Mesenchymal stem cell (in vitro differentiated cells and primary cell): ENCODE results near the gene ALPL.
A peak's percentile ranks its signal among the peaks of the same experiment; 100 is the strongest.

Experiments
- DNase-seq: peaks from one replicate; pipeline ENCODE4 v3.0.0-alpha.2; 2013
- H2AFZ ChIP-seq: one replicate; pipeline ENCODE4 v1.6.1; 2013; ENCODE audit warnings: low read depth, mild to moderate bottlenecking, control low read depth, inconsistent platforms, low read length, moderate library complexity
- H2AK5ac ChIP-seq: 2 replicates; pipeline ENCODE4 v1.6.1; 2013; ENCODE audit warnings: low read length, moderate library complexity, mild to moderate bottlenecking, inconsistent platforms; ENCODE audit not compliant: severe bottlenecking
- H2BK120ac ChIP-seq: one replicate; pipeline ENCODE4 v1.6.1; 2013; ENCODE audit warnings: low read depth, mild to moderate bottlenecking, inconsistent platforms, low read length, moderate library complexity
- H2BK12ac ChIP-seq, 2 experiments: one replicate each; pipeline ENCODE4 v1.6.1; 2013; ENCODE audit warnings: inconsistent platforms in 2 of 2, low read length in 2 of 2, mild to moderate bottlenecking in 2 of 2, moderate library complexity in 2 of 2, control low read depth in 1 of 2
- H2BK15ac ChIP-seq: one replicate; pipeline ENCODE4 v1.6.1; 2013; ENCODE audit warnings: mild to moderate bottlenecking, low read depth, inconsistent platforms; ENCODE audit not compliant: poor library complexity, severe bottlenecking
- H2BK5ac ChIP-seq: 2 replicates; pipeline ENCODE4 v1.6.1; 2013; ENCODE audit warnings: low read depth, mild to moderate bottlenecking, low read length, control low read depth, inconsistent platforms; ENCODE audit not compliant: poor library complexity, severe bottlenecking
- H3K14ac ChIP-seq, 2 experiments: one replicate each; pipeline ENCODE4 v1.6.1; 2013; ENCODE audit warnings: inconsistent platforms in 2 of 2, low read length in 2 of 2, control low read depth in 1 of 2, mild to moderate bottlenecking in 1 of 2, moderate library complexity in 1 of 2
- H3K18ac ChIP-seq, 2 experiments: one replicate each; pipeline ENCODE4 v1.6.1; 2013; ENCODE audit warnings: inconsistent platforms in 2 of 2, low read length in 2 of 2, control low read depth in 1 of 2, low read depth in 1 of 2, mild to moderate bottlenecking in 1 of 2
- H3K23ac ChIP-seq, 2 experiments: one replicate each; pipeline ENCODE4 v1.6.1; 2013; ENCODE audit warnings: inconsistent platforms in 2 of 2, low read length in 2 of 2, mild to moderate bottlenecking in 2 of 2, moderate library complexity in 2 of 2, control low read depth in 1 of 2
- H3K27ac ChIP-seq: 2 replicates; pipeline ENCODE4 v1.5.1; 2013; ENCODE audit warnings: mild to moderate bottlenecking, moderate library complexity, low read length, control low read depth, inconsistent platforms; ENCODE audit not compliant: poor library complexity, severe bottlenecking
- H3K27me3 ChIP-seq, 2 experiments: 2 replicates each; pipeline versions ENCODE4 v1.6.1 to v1.7.0; 2013; ENCODE audit warnings: low read length in 2 of 2, mild to moderate bottlenecking in 2 of 2, moderate library complexity in 2 of 2, control low read depth in 1 of 2, inconsistent platforms in 1 of 2; ENCODE audit not compliant: control insufficient read depth in 1 of 2, insufficient read depth in 1 of 2
- H3K36me3 ChIP-seq, 2 experiments: 2 replicates each; pipeline versions ENCODE4 v1.6.1 to v1.7.0; 2013; ENCODE audit warnings: low read length in 2 of 2, control low read depth in 1 of 2, inconsistent platforms in 1 of 2, low read depth in 1 of 2, mild to moderate bottlenecking in 1 of 2; ENCODE audit not compliant: insufficient read depth in 2 of 2, control insufficient read depth in 1 of 2
- H3K4ac ChIP-seq, 2 experiments: one replicate each; pipeline ENCODE4 v1.6.1; 2013; ENCODE audit warnings: inconsistent platforms in 2 of 2, low read length in 2 of 2, mild to moderate bottlenecking in 2 of 2, moderate library complexity in 2 of 2, control low read depth in 1 of 2, low read depth in 1 of 2
- H3K4me1 ChIP-seq: 2 replicates; pipeline ENCODE4 v1.6.1; 2013; ENCODE audit warnings: low read depth, low read length, control low read depth; ENCODE audit not compliant: control insufficient read depth, insufficient read depth
- H3K4me2 ChIP-seq: 2 replicates; pipeline ENCODE4 v1.6.1; 2013; ENCODE audit warnings: low read length, mild to moderate bottlenecking, inconsistent platforms; ENCODE audit not compliant: poor library complexity, severe bottlenecking
- H3K4me3 ChIP-seq, 2 experiments: 2 replicates each; pipeline versions ENCODE4 v1.5.1 to v1.7.0; 2013; ENCODE audit warnings: low read length in 2 of 2, mild to moderate bottlenecking in 2 of 2, control low read depth in 1 of 2, low read depth in 1 of 2; ENCODE audit not compliant: insufficient read depth in 1 of 2
- H3K79me1 ChIP-seq: replicated peaks from 2 replicates; pipeline ENCODE4 v1.6.1; 2013; ENCODE audit warnings: mild to moderate bottlenecking, control low read depth, low read length, inconsistent platforms; ENCODE audit not compliant: poor library complexity, severe bottlenecking
- H3K9ac ChIP-seq: 2 replicates; pipeline ENCODE4 v1.7.0; 2013; ENCODE audit warnings: mild to moderate bottlenecking, low read length, moderate library complexity
- H3K9me3 ChIP-seq: 2 replicates; pipeline ENCODE4 v1.7.0; 2013; ENCODE audit warnings: mild to moderate bottlenecking, low read length; ENCODE audit not compliant: control insufficient read depth
- H4K8ac ChIP-seq: one replicate; pipeline ENCODE4 v1.6.1; 2013; ENCODE audit warnings: inconsistent platforms, mild to moderate bottlenecking, low read length, moderate library complexity
- H4K91ac ChIP-seq: one replicate; pipeline ENCODE4 v1.6.1; 2013; ENCODE audit warnings: mild to moderate bottlenecking, low read length, inconsistent platforms
- WGBS: methylation state at CpG from one replicate; pipeline ENCODE4 v1.1.7; 2013; ENCODE audit warnings: mixed read lengths; 5-methylcytosine and 5-hydroxymethylcytosine counted together

ALPL gene

GRCh38 chr1:21607549-21608529, 98.6 kb downstream of the ALPL start:
- H3K9me3 ChIP-seq = no peaks in the 10 kb centered on the region
- H2BK120ac ChIP-seq = no peak overlapping the region
- H2AK5ac ChIP-seq = no peak overlapping the region
- H3K18ac ChIP-seq = peak overlapping the region in 1 of 2 experiments; percentile 18
- no peak overlapping the region for H3K4me2 ChIP-seq
- H3K36me3 ChIP-seq = peaks cover 0 to 8% of the 10 kb centered on the region in 2 experiments
- no peak overlapping the region for H2BK12ac ChIP-seq
- H2BK5ac ChIP-seq = no peak overlapping the region
- no peak overlapping the region for H4K91ac ChIP-seq
- peaks cover 19 to 55% of the 10 kb centered on the region in 2 experiments for H3K27me3 ChIP-seq
- H3K4ac ChIP-seq = no peak overlapping the region
- peak overlapping the region; percentile 32 for H4K8ac ChIP-seq
- peaks cover 26% of the 10 kb centered on the region for H3K4me1 ChIP-seq
- no peak overlapping the region for H3K9ac ChIP-seq
- H3K23ac ChIP-seq = no peak overlapping the region
- no peak overlapping the region for H3K27ac ChIP-seq
- no peak overlapping the region for H2AFZ ChIP-seq
- WGBS = 48% methylated on average over 37 of the region's 37 CpGs
- DNase-seq = peak; percentile 78
- peak overlapping the region in 1 of 2 experiments; percentile 50 for H3K14ac ChIP-seq
- H3K4me3 ChIP-seq = no peak overlapping the region
- H3K79me1 ChIP-seq = no peaks in the 10 kb centered on the region
- H2BK15ac ChIP-seq = no peak overlapping the region

GRCh38 chr1:21608798-21609197, 99.6 kb downstream of the ALPL start:
- H3K36me3 ChIP-seq = peaks cover 0 to 10% of the 10 kb centered on the region in 2 experiments
- no peak overlapping the region for H3K18ac ChIP-seq
- no peak overlapping the region for H3K9ac ChIP-seq
- no peak overlapping the region for H2BK15ac ChIP-seq
- no peak overlapping the region for H2BK120ac ChIP-seq
- H3K27me3 ChIP-seq = peaks cover 29 to 61% of the 10 kb centered on the region in 2 experiments
- H3K4me2 ChIP-seq = no peak overlapping the region
- no peak for DNase-seq
- peak overlapping the region in 1 of 2 experiments; percentile 15 for H3K23ac ChIP-seq
- H3K4ac ChIP-seq = no peak overlapping the region
- H4K8ac ChIP-seq = no peak overlapping the region
- no peak overlapping the region for H2BK5ac ChIP-seq
- H2AFZ ChIP-seq = no peak overlapping the region
- H3K14ac ChIP-seq = no peak overlapping the region
- H2AK5ac ChIP-seq = no peak overlapping the region
- WGBS = 69% methylated on average over 4 of the region's 4 CpGs
- H3K4me3 ChIP-seq = no peak overlapping the region
- no peak overlapping the region for H2BK12ac ChIP-seq
- H4K91ac ChIP-seq = no peak overlapping the region
- H3K79me1 ChIP-seq = no peaks in the 10 kb centered on the region
- H3K27ac ChIP-seq = no peak overlapping the region
- H3K9me3 ChIP-seq = no peaks in the 10 kb centered on the region
- peaks cover 28% of the 10 kb centered on the region for H3K4me1 ChIP-seq

GRCh38 chr1:21610027-21610426, 100.8 kb downstream of the ALPL start:
- H3K79me1 ChIP-seq = no peaks in the 10 kb centered on the region
- H3K36me3 ChIP-seq = peaks cover 0 to 10% of the 10 kb centered on the region in 2 experiments
- H3K18ac ChIP-seq = no peak overlapping the region
- H3K4ac ChIP-seq = no peak overlapping the region
- peaks cover 22% of the 10 kb centered on the region for H3K4me1 ChIP-seq
- no peak overlapping the region for H4K91ac ChIP-seq
- 89% methylated on average over 15 of the region's 16 CpGs for WGBS
- H3K23ac ChIP-seq = no peak overlapping the region
- H3K4me3 ChIP-seq = no peak overlapping the region
- no peak overlapping the region for H3K4me2 ChIP-seq
- no peaks in the 10 kb centered on the region for H3K9me3 ChIP-seq
- H2BK5ac ChIP-seq = no peak overlapping the region
- H2BK12ac ChIP-seq = no peak overlapping the region
- H3K27me3 ChIP-seq = peaks cover 30 to 64% of the 10 kb centered on the region in 2 experiments
- H2BK15ac ChIP-seq = no peak overlapping the region
- H2BK120ac ChIP-seq = no peak overlapping the region
- H3K14ac ChIP-seq = no peak overlapping the region
- no peak overlapping the region for H3K9ac ChIP-seq
- no peak overlapping the region for H4K8ac ChIP-seq
- H3K27ac ChIP-seq = no peak overlapping the region
- no peak for DNase-seq
- H2AK5ac ChIP-seq = no peak overlapping the region
- no peak overlapping the region for H2AFZ ChIP-seq

DNA sequence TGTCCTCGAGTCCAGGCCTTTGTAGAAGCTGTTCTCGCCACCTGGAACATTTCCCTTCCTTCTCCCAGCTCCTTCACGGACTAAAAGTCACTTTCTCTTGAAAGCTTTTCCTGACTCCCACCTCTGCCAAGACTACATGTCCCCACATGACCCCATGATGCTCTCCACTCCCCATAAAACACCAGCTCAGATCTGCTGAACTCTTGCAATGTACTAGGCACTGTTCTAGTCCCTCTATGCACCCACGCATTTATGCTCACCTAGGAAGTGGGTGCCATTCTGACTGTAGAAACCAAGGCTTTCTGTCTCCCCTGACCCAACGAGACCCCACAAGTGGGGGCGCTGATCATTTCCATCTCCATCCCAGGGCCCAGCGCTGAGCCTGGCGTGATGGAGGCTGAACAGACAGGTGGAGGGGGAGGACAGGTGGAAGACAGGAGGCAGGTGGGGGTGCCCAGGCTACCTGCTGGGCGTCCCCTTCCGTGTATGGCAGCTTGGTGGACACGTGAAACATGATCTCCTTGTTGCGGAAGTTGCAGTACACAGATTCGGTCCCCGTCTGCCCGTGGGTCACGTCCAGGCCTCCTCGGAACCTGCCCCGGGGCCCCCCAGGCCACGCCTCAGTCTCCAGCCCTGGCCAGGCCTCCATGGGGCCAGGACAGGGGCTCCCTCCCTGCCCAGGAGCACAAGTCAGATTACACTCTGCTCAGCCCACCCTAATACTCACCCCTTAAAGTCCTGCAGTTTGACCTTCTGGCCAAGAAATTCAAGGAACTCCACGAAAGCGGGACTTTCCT, 102.0 kb downstream of the ALPL start:
- Histone ChIP-seq H2AK5ac (no peak overlapping the region), H3K14ac (no peak overlapping the region), H2BK15ac (no peak overlapping the region), H2BK5ac (no peak overlapping the region), H3K4me3 (no peak overlapping the region), H3K23ac (no peak overlapping the region), H3K4me2 (no peak overlapping the region), H3K4me1 (peaks cover 12% of the 10 kb centered on the region), H2AFZ (no peak overlapping the region), H3K18ac (no peak overlapping the region), H3K9me3 (no peaks in the 10 kb centered on the region), H2BK120ac (no peak overlapping the region), H3K9ac (no peak overlapping the region), H3K4ac (no peak overlapping the region), H4K8ac (no peak overlapping the region), H3K36me3 (peaks cover 0 to 10% of the 10 kb centered on the region in 2 experiments), H4K91ac (no peak overlapping the region), H3K79me1 (no peaks in the 10 kb centered on the region), H3K27me3 (peaks cover 30 to 63% of the 10 kb centered on the region in 2 experiments), H3K27ac (no peak overlapping the region), H2BK12ac (no peak overlapping the region)
- no peak for DNase-seq
- WGBS = 87% methylated on average over 21 of the region's 21 CpGs
